ENCODE data around the gene IRAG1. TPM values are rescaled to one million over a fixed set of nuclear protein-coding genes. Genes with fewer than 3 reads are reported as not detected.

The IRAG1 gene
- total RNA-seq, 4 donors from 2014 or later: 5.5 to 18.3 (median 10.5) TPM

GRCh38 chr11:10686311-10686710, 7.2 kb downstream of the IRAG1 start:
- no peak for TF ChIP-seq CTCF (IDR thresholded peaks at IDR 0.05; ENCODE audit: low read depth)

- TF ChIP-seq CTCF (IDR thresholded peaks at IDR 0.05; ENCODE audit: low read depth): no peak
These were observed 10.1 kb downstream of the IRAG1 start for GRCh38 chr11:10683429-10683828.

- no peak for TF ChIP-seq CTCF (IDR thresholded peaks at IDR 0.05; ENCODE audit: low read depth)
These were observed 12.5 kb downstream of the IRAG1 start for GRCh38 chr11:10680956-10681487.

GRCh38 chr11:10679644-10680043, 13.9 kb downstream of the IRAG1 start:
- TF ChIP-seq CTCF (IDR thresholded peaks at IDR 0.05; ENCODE audit: low read depth): no peak

GRCh38 chr11:10678101-10678500, 15.5 kb downstream of the IRAG1 start:
- TF ChIP-seq CTCF (IDR thresholded peaks at IDR 0.05; ENCODE audit: low read depth): no peak

- no peak for TF ChIP-seq CTCF (IDR thresholded peaks at IDR 0.05; ENCODE audit: low read depth)
These were observed 16.6 kb downstream of the IRAG1 start for GRCh38 chr11:10676919-10677318.

GRCh38 chr11:10674911-10675440, 18.6 kb downstream of the IRAG1 start:
- no peak for TF ChIP-seq CTCF (IDR thresholded peaks at IDR 0.05; ENCODE audit: low read depth)

All from subcutaneous adipose tissue (tissue), 4 donors.